Stimulated activated CD8-positive, alpha-beta memory T cell treated with anti-CD3 and anti-CD28 coated beads, Interleukin-2, amount 100 ng/mL, for 48 hours (primary cell): ENCODE results near the gene JDP2.

Experiments used
- DNase-seq, 2 donors: peaks; one replicate each; pipeline ENCODE4 v3.0.0-alpha.2; 2020; ENCODE audit warnings: low read depth in 2 of 2

The JDP2 gene

DNA sequence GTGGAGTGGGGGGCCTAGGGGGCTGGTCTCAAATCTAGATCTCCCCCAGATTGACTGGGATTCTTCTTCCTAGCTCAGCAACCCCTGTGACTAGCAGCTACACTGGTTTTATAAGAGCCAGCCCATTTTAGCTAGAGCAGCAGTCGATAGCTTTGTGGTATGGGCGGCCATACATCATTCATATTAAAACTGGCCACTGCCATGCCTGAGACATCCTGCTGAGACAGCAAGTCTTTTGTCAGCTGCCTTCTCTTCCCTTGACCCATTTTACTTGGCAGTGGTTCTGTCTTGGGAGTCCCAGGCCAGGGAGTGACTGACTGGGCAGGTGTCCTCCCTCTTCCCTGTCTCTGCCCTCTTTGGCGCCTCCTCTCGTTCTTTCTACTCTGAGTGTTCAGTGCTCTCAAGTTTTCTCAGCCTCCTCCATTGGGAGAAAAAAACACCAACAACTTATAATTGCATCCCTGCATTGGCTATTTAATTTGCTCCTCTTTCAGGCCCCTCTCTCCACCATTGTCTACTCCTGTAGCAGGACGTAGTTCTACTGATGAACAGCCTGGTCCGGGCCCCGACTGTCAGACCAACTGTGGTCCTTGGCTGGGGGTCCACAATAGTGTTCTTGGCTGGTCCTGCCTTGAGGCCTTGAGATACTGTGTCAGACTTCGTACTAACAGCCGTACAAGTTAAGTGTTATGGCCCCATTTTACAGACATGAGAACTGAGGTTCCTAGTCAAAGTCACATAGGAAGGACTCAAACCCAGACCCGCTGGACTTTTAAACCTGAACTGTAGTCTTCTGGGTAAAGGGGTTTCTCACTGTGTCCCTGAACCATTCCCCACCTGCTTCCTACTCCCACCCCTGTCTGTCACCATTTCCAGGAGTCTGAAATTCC lies 18.3 kb upstream of the JDP2 start:
- no peak for DNase-seq

- DNase-seq = no peak
These were observed 16.6 kb upstream of the JDP2 start for GRCh38 chr14:75411214-75411540.

DNA sequence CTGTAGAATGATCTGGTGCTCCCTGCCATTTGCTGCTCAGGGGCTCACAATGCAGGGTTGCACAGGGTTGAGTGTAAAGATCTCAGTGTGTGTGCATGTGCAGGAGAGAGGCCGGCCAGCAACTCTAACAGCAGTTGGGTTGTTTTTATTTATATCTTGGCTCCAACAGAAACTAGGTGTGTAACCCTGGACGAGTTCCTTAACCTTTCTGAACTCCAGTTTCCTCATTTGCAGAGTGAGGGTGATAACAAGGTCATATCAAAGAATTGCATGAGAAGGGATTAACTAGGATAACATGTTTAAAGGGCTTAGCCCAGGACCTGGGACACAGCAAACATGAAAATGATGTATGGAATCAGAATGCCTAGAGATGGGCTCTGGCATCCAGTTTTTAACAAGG lies 14.8 kb upstream of the JDP2 start:
- DNase-seq = no peak

DNA sequence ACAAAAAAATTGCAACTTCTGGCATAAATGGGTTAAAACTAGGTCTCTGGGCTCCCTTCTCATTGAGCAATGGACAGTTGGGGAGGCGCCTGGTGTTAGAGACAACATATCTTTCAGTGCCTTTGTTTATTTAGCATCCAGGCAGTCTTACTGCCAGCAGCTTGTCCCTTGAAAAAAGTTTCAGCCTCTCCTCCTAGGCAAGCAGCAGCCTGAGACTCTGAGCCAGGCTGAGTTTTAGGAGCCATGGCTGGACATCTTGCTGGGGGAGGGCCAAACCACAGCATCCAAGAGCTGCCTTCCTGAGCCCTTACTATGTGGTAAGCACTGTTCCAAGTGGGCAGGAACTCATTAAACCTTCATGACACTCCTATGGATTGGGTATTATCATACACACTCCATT lies 10.1 kb upstream of the JDP2 start:
- DNase-seq = no peak

GRCh38 chr14:75418850-75419768 lies 8.7 kb upstream of the JDP2 start:
- DNase-seq = peak; percentile 32 to 55

DNA sequence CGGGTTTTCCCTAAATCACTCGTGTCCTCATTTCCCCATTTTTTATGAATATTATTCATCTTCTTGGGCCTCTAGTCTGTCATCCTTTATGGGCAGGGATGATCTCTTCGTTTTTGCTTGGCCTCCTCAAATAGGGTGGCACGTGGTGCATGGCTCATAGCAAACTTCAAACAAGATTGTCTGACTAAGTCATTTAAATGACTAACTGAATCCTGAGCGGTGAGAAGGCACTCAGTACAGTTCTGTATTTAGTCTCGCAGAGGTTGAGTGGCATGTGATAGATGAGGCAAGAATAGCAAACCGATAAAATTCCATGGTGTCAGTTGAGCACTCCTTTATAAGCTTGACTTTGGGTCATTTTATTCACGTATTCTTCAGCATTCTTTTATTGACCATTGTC lies 5.7 kb upstream of the JDP2 start:
- no peak for DNase-seq

GRCh38 chr14:75424496-75424895 lies 3.3 kb upstream of the JDP2 start:
- no peak for DNase-seq

DNA sequence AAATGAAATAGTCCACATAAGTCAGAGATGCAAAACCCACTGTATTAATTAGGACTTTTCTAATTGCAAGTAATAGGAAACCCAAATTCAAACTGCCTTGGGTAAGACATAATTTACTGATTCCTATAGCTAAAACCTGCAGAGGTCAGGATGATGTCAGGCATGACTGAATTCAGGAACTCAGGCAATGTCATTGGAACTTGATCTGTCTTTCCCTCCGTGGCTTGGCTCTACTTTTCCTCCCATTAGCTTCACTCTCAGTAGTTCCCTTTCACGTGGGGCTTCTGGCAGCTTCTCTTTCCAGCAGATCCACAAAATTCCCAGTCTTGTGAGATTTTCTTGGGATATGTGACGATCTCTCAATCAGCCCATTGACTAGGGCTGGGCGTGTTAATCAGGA lies 2.4 kb upstream of the JDP2 start:
- no peak for DNase-seq

- DNase-seq = no peak
These were observed 1.3 kb upstream of the JDP2 start for GRCh38 chr14:75426332-75427125.

DNA sequence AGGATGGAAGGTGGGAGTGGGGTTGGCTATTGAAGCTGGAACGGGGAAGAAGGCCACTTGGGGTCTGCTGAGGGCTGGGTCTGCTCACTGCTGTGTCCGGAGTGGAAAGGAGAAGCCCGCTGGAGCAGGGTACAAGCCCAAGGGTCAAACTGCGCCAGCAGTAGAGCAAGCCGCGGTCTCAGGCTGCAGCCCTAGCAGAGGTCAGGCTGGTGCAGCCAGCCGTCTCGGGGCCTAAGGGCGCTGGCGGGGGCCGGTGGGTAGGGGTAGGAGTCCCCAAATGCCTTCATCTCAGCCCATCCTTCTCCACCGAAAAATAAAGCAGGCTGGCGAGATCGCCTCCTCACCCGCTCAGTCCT lies 718 bp upstream of the JDP2 start:
- DNase-seq = no peak

GRCh38 chr14:75428230-75429104 lies 645 bp downstream of the JDP2 start:
- DNase-seq = peak in 1 of 2 donors; percentile 3

DNA sequence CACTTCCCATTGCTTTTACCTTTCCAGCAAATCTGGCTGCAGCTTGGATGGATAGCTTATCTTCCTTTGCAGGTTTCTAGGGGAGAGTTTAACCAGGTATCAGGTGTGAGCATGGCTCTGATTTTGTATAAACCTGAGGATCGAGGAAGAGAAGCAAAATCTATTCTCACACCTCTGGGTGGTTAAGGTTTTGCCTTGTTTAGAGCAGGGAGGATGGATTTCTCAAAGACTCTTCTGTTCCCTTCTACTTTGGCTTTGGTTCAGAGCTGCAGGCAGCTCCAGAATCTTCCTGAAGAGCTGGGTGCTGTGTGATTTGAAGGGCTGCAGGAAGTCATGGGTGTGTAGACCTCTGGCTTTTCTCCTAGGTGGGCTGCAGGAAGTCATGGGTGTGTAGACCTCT lies 1.7 kb downstream of the JDP2 start:
- DNase-seq = no peak

GRCh38 chr14:75430116-75430515 lies 2.3 kb downstream of the JDP2 start:
- DNase-seq = no peak

- DNase-seq = no peak
These were observed 2.7 kb downstream of the JDP2 start for GRCh38 chr14:75430526-75430925.

- DNase-seq = no peak
These were observed 3.2 kb downstream of the JDP2 start for GRCh38 chr14:75430976-75431375.

- DNase-seq = no peak
These were observed 4.0 kb downstream of the JDP2 start for GRCh38 chr14:75431827-75432226.

GRCh38 chr14:75432411-75432810 lies 4.6 kb downstream of the JDP2 start:
- DNase-seq = no peak

DNA sequence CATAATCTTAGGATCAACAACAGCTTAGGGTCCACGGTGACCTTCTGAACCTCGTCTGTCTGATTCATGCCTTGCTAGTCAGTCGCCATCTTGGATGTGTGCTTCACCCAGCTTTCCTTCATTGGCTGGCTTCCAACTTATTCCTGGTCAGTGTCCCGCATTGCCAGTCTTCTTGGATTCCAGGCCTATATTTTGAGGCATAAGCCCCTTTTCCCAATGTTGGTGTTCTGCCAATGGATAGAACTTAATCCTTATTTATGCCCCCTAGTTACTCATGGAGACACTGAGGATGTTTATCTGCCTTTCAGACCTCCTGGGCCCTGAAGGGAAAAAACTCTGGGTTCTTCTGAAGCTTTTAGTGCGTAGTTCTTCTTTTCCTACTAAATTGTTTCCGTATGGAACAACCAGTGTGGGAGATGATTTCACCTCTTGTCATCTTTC lies 5.8 kb downstream of the JDP2 start:
- DNase-seq = no peak

GRCh38 chr14:75434138-75434889 lies 6.5 kb downstream of the JDP2 start:
- no peak for DNase-seq

GRCh38 chr14:75434890-75435248 lies 7.0 kb downstream of the JDP2 start:
- no peak for DNase-seq
